ENCODE results near the gene C1QC.

C1QC gene

GRCh38 chr1:22633697-22634463 lies 9.6 kb upstream of the C1QC start:
- H3K27me3 Mint-ChIP-seq, result peaks cover 31% of the 10 kb centered on the region
- no peaks in the 10 kb centered on the region for H3K9me3 Mint-ChIP-seq
- no peaks in the 10 kb centered on the region for H3K36me3 Mint-ChIP-seq (ENCODE audit: low read depth)
- no peaks in the 10 kb centered on the region for H3K4me1 Mint-ChIP-seq (ENCODE audit: low read depth)
- no peak overlapping the region for H3K4me3 Mint-ChIP-seq
- H3K27ac Mint-ChIP-seq, result no peak overlapping the region

GRCh38 chr1:22635436-22635835 lies 8.0 kb upstream of the C1QC start:
- H3K4me3 Mint-ChIP-seq, result no peak overlapping the region
- no peaks in the 10 kb centered on the region for H3K36me3 Mint-ChIP-seq (ENCODE audit: low read depth)
- no peak overlapping the region for H3K27ac Mint-ChIP-seq
- peaks cover 24% of the 10 kb centered on the region for H3K27me3 Mint-ChIP-seq
- H3K9me3 Mint-ChIP-seq, result no peaks in the 10 kb centered on the region
- H3K4me1 Mint-ChIP-seq (ENCODE audit: low read depth), result no peaks in the 10 kb centered on the region

GRCh38 chr1:22636353-22636752 lies 7.1 kb upstream of the C1QC start, which contains the start of gene C1QA:
C1QA (plus strand) TSS chr1:22636628; CDS start chr1:22637617, 989 bp downstream.
- H3K9me3 Mint-ChIP-seq, result no peaks in the 10 kb centered on the region
- H3K4me1 Mint-ChIP-seq (ENCODE audit: low read depth), result no peaks in the 10 kb centered on the region
- no peaks in the 10 kb centered on the region for H3K36me3 Mint-ChIP-seq (ENCODE audit: low read depth)
- H3K4me3 Mint-ChIP-seq, result no peak within 1 kb of the TSS
- H3K27ac Mint-ChIP-seq, result no peak within 1 kb of the TSS
- peaks cover 25% of the 10 kb centered on the region for H3K27me3 Mint-ChIP-seq

DNA sequence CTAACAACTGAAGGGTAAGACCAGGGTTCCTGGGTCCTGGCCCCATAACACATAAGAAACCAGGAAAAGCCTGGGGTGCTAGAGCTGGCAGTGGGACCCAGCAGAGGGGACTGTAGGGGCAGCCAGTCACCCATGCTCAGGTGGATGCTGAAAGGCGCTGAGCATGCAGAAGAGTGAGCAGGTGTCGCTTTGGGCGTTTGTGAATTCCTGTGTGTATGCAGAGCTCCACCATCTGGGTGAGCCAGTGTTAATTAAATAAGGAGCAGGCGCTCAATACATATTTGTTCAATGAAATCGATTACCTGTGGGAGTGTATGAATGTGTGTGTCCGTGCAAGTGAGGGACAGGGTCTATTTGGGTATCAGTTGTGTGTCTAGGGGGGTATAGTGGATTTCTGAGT lies 6.5 kb upstream of the C1QC start:
- Mint-ChIP-seq H3K27me3 (peaks cover 23% of the 10 kb centered on the region), H3K27ac (no peak overlapping the region), H3K4me1 (ENCODE audit: low read depth) (no peaks in the 10 kb centered on the region), H3K9me3 (no peaks in the 10 kb centered on the region), H3K36me3 (ENCODE audit: low read depth) (no peaks in the 10 kb centered on the region), H3K4me3 (no peak overlapping the region)

DNA sequence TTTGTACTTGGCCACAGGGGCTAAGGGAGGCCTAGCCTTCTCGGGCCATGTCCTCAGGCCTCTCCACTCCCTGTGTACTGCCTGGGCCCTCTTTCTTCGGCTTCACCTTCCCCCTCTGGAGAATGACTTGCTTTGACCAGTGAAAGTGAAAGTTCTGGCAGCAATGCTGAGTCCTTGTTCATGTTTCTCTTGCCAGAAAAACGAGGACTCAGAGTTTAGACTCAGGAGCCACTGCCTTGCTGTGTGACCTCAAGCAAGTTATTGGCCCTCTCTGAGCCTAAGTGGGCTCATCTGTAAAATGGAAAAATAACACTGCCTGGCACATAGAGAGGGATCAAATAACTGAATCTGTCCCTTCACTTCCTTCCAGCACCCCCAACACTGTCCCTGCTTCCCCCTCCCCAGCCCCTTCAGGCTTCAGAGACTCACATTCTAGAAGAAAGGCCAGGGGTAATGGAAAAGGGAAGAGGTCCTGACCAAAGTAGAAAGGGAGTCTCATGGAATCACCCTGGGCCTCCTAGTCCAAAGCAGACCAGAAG lies 5.5 kb upstream of the C1QC start:
- Mint-ChIP-seq H3K36me3 (ENCODE audit: low read depth) (no peaks in the 10 kb centered on the region), H3K27ac (no peak overlapping the region), H3K9me3 (no peaks in the 10 kb centered on the region), H3K4me1 (ENCODE audit: low read depth) (no peaks in the 10 kb centered on the region), H3K27me3 (peaks cover 21% of the 10 kb centered on the region), H3K4me3 (no peak overlapping the region)

DNA sequence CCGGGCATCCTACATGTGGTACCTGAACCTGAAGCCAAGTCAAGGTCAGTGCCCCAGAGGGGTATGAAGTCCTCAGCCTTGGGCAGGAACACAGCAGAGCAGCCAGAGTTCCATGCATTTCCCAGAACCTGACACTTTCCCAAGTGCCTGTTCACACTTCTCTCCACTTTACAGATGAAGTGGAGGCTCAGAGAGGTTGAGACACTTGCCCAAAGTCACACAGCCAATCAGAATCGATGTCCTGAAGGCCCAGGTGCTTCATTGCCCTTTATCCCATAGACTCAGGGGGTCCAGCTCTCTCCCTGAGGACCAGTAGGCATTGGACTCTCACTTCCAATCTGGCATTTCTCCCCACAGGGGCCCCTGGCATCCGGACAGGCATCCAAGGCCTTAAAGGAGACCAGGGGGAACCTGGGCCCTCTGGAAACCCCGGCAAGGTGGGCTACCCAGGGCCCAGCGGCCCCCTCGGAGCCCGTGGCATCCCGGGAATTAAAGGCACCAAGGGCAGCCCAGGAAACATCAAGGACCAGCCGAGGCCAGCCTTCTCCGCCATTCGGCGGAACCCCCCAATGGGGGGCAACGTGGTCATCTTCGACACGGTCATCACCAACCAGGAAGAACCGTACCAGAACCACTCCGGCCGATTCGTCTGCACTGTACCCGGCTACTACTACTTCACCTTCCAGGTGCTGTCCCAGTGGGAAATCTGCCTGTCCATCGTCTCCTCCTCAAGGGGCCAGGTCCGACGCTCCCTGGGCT lies 4.8 kb upstream of the C1QC start:
- H3K9me3 Mint-ChIP-seq, result no peaks in the 10 kb centered on the region
- peaks cover 18% of the 10 kb centered on the region for H3K27me3 Mint-ChIP-seq
- H3K4me1 Mint-ChIP-seq (ENCODE audit: low read depth), result no peaks in the 10 kb centered on the region
- no peak overlapping the region for H3K4me3 Mint-ChIP-seq
- H3K27ac Mint-ChIP-seq, result no peak overlapping the region
- no peaks in the 10 kb centered on the region for H3K36me3 Mint-ChIP-seq (ENCODE audit: low read depth)

DNA sequence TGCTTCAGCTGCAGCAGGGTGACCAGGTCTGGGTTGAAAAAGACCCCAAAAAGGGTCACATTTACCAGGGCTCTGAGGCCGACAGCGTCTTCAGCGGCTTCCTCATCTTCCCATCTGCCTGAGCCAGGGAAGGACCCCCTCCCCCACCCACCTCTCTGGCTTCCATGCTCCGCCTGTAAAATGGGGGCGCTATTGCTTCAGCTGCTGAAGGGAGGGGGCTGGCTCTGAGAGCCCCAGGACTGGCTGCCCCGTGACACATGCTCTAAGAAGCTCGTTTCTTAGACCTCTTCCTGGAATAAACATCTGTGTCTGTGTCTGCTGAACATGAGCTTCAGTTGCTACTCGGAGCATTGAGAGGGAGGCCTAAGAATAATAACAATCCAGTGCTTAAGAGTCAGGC lies 4.1 kb upstream of the C1QC start:
- Mint-ChIP-seq H3K4me3 (no peak overlapping the region), H3K27me3 (peaks cover 17% of the 10 kb centered on the region), H3K36me3 (ENCODE audit: low read depth) (no peaks in the 10 kb centered on the region), H3K27ac (no peak overlapping the region), H3K4me1 (ENCODE audit: low read depth) (no peaks in the 10 kb centered on the region), H3K9me3 (no peaks in the 10 kb centered on the region)

GRCh38 chr1:22641247-22641646 lies 2.2 kb upstream of the C1QC start:
- no peak overlapping the region for H3K4me3 Mint-ChIP-seq
- peaks cover 17% of the 10 kb centered on the region for H3K27me3 Mint-ChIP-seq
- H3K36me3 Mint-ChIP-seq (ENCODE audit: low read depth), result no peaks in the 10 kb centered on the region
- no peak overlapping the region for H3K27ac Mint-ChIP-seq
- H3K9me3 Mint-ChIP-seq, result no peaks in the 10 kb centered on the region
- H3K4me1 Mint-ChIP-seq (ENCODE audit: low read depth), result no peaks in the 10 kb centered on the region

GRCh38 chr1:22641906-22642636 lies 1.4 kb upstream of the C1QC start:
- H3K36me3 Mint-ChIP-seq (ENCODE audit: low read depth), result no peaks in the 10 kb centered on the region
- peaks cover 16% of the 10 kb centered on the region for H3K27me3 Mint-ChIP-seq
- no peaks in the 10 kb centered on the region for H3K4me1 Mint-ChIP-seq (ENCODE audit: low read depth)
- H3K4me3 Mint-ChIP-seq, result no peak overlapping the region
- H3K9me3 Mint-ChIP-seq, result no peaks in the 10 kb centered on the region
- H3K27ac Mint-ChIP-seq, result no peak overlapping the region

GRCh38 chr1:22643928-22644327 lies 495 bp downstream of the C1QC start:
- Mint-ChIP-seq H3K27me3 (peaks cover 13% of the 10 kb centered on the region), H3K4me1 (ENCODE audit: low read depth) (no peaks in the 10 kb centered on the region), H3K36me3 (ENCODE audit: low read depth) (no peaks in the 10 kb centered on the region), H3K4me3 (no peak overlapping the region), H3K9me3 (no peaks in the 10 kb centered on the region), H3K27ac (no peak overlapping the region)

DNA sequence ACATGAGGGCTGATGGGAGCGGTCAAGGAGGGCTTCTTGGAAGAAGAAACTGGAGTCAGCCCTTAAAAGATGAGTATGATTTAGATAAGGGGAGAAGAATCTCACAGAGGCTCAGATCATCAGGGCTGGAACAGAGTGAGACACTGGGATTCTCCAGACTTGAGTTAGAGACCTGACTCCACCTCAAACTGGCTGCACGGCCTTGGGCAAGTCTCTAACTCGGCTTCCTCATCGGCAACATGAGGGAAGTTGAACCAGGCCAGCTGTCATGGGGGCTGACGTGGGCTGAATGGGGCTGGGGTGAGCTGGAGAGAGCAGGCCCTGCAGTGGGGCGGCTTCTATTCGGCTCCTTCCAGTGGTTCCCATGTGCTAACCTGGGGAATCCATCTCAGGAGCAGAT lies 2.5 kb downstream of the C1QC start:
- H3K4me1 Mint-ChIP-seq (ENCODE audit: low read depth), result no peaks in the 10 kb centered on the region
- H3K27me3 Mint-ChIP-seq, result peaks cover 7% of the 10 kb centered on the region
- H3K27ac Mint-ChIP-seq, result no peak overlapping the region
- no peak overlapping the region for H3K4me3 Mint-ChIP-seq
- no peaks in the 10 kb centered on the region for H3K36me3 Mint-ChIP-seq (ENCODE audit: low read depth)
- H3K9me3 Mint-ChIP-seq, result no peaks in the 10 kb centered on the region

DNA sequence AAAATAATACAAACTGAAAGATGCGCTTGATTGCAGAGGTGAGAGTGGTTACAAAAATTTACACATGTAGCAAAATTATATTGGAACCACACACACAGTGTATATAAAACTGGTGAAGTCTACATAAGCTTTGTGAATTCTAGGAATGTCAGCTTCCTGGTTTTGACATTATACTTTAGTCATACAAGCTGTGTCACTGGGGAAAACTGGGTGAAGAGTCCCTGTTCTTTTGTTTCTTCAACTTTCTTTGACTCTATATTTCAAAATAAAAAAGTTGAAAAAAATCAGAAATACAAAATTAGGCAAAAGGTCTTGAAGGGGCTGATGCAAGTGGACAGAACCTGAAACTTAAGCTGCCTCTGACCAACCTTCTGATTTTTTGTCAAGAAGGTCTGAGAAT lies 3.0 kb downstream of the C1QC start:
- no peaks in the 10 kb centered on the region for H3K9me3 Mint-ChIP-seq
- H3K4me1 Mint-ChIP-seq (ENCODE audit: low read depth), result no peaks in the 10 kb centered on the region
- H3K4me3 Mint-ChIP-seq, result no peak overlapping the region
- H3K27ac Mint-ChIP-seq, result no peak overlapping the region
- no peaks in the 10 kb centered on the region for H3K36me3 Mint-ChIP-seq (ENCODE audit: low read depth)
- peaks cover 3% of the 10 kb centered on the region for H3K27me3 Mint-ChIP-seq

DNA sequence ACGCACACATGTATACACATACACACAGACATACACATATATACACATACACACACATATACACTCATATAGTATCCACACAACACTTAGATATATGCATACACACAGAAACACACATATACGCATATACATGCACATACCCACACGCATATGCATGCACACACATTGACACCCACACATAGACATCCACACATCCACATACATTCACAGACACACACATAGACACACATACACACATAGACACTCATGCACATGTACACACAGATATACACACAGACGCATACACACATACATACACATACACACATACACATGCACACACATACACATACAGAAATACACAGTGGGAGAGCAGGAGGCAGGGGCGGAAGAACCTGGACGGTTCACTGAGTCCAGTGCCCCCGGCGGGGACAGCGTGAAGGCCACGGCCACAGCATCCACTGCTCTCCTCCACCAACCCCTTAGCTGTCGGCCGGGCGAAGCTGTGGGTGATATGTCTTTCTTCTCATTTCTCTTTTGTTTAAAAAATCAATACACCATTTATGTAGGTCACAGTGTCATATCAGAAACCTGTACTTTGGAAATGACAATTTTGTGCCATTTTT lies 6.8 kb downstream of the C1QC start:
- no peaks in the 10 kb centered on the region for H3K4me1 Mint-ChIP-seq (ENCODE audit: low read depth)
- no peaks in the 10 kb centered on the region for H3K36me3 Mint-ChIP-seq (ENCODE audit: low read depth)
- no peak overlapping the region for H3K27ac Mint-ChIP-seq
- H3K9me3 Mint-ChIP-seq, result no peaks in the 10 kb centered on the region
- H3K4me3 Mint-ChIP-seq, result no peak overlapping the region
- no peaks in the 10 kb centered on the region for H3K27me3 Mint-ChIP-seq

DNA sequence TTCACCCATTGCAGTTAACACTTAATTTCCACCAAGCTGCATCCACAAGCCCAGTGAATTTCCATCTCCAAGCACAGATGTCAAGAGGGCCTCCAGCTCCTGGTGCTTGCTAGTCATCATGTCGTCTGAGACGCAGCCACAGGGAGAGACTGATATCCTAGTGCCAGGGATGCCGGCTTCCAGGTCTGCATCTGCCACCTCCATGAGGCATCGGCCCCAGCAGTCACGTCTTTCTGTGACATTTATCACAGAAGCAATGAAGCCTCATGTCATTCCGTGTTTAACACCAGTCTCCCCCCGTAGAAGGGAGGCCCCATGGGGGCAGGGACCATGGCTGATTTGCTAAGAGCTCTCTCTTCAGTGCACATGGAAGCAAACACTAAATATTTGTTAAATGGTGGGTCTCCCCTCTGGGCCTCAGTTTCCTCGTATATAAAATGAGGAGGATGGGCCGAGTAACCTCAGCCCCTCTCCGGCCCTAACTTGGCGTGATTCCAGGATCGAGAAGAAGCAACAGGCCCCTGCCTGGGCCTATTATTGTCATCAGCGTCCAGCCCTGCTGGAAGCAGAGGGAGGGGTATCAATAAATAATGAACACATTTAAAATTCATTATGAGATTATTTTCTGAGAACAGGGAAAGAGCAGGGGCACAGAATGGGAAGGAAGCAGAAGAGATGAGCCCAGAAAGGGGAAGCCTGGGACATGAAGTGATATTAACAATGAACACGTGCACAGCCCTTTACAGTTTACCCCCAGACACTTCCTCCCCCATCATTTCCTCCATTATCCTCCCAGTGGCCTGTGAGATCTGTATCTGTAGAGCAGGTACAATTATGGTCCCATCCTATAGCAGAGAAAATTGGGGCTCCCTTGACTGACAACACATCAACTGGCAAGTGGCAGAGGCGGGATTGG lies 8.8 kb downstream of the C1QC start:
- Mint-ChIP-seq H3K27me3 (peaks cover 7% of the 10 kb centered on the region), H3K9me3 (no peaks in the 10 kb centered on the region), H3K4me1 (ENCODE audit: low read depth) (no peaks in the 10 kb centered on the region), H3K36me3 (ENCODE audit: low read depth) (no peaks in the 10 kb centered on the region), H3K4me3 (no peak overlapping the region), H3K27ac (no peak overlapping the region)
